Suprapubic skin (tissue), 4 donors: Measurements from ENCODE around the gene DMRT1. TPM values are rescaled to one million over a fixed set of nuclear protein-coding genes. Genes with fewer than 3 reads are reported as not detected.
"Not testable (repeated sequence)": the region's sequence is repeated elsewhere in the genome, so short reads cannot be mapped to it uniquely, and the experiment has no call there.

ENCODE experiments used
- DNase-seq, 2 donors: peaks; one replicate each; pipeline ENCODE4 v3.0.0-alpha.2; 2019; ENCODE audit warnings: low spot score in 2 of 2
- H3K27ac ChIP-seq: fragments of 200-600 bp; sonication (generic); one replicate; pipeline ENCODE4 v1.5.1; 2019
- H3K27me3 ChIP-seq: fragments of 200-600 bp; sonication (generic); one replicate; pipeline ENCODE4 v1.5.1; 2019
- H3K36me3 ChIP-seq: fragments of 200-600 bp; sonication (generic); one replicate; pipeline ENCODE4 v1.5.1; 2019
- H3K4me1 ChIP-seq: fragments of 200-600 bp; sonication (generic); one replicate; pipeline ENCODE4 v1.5.1; 2019
- H3K4me3 ChIP-seq: fragments of 200-600 bp; sonication (generic); one replicate; pipeline ENCODE4 v1.5.1; 2019; ENCODE audit warnings: mild to moderate bottlenecking
- H3K9me3 ChIP-seq: fragments of 200-600 bp; sonication (generic); one replicate; pipeline ENCODE4 v1.5.1; 2019
- EP300 ChIP-seq: sonication (generic); formaldehyde crosslinking; IDR thresholded peaks from one replicate; pipeline ENCODE4 v1.6.1; 2017; ENCODE audit warnings: antibody characterized with exemption
- POLR2A ChIP-seq, 2 donors: fragments of 450-650 bp; IDR thresholded peaks; one replicate each; pipeline ENCODE4 v1.6.1; 2017; ENCODE audit warnings: antibody characterized with exemption in 2 of 2, mild to moderate bottlenecking in 2 of 2, moderate library complexity in 2 of 2
- POLR2AphosphoS5 ChIP-seq, 3 donors: sonication (generic); formaldehyde crosslinking; IDR thresholded peaks; one replicate each; pipeline ENCODE4 v1.6.1; 2017; ENCODE audit warnings: antibody characterized with exemption in 3 of 3
- WGBS: methylation state at CpG from one replicate; pipeline ENCODE4 v1.1.5; 2018; 5-methylcytosine and 5-hydroxymethylcytosine counted together
- total RNA-seq, 4 donors: library from RNA; depleted of rRNA; stranded (reverse); fragments of >200 nt; gene quantifications; one replicate each; pipeline ENCODE4 v1.1.0, GENCODE V29; 2016
- TF ChIP-seq, protein P1 (sequence below), 2 donors: fragments of 200-600 bp in 1 of 2; fragments of 450-650 bp in 1 of 2; sonication (generic) in 1 of 2; IDR thresholded peaks; one replicate each; pipeline ENCODE4 v1.5.1; 2016 to 2019; ENCODE audit warnings: antibody characterized with exemption in 2 of 2, mild to moderate bottlenecking in 1 of 2, moderate library complexity in 1 of 2

DMRT1 gene
- total RNA-seq, 4 donors from 2014 or later, result not detected

DNA sequence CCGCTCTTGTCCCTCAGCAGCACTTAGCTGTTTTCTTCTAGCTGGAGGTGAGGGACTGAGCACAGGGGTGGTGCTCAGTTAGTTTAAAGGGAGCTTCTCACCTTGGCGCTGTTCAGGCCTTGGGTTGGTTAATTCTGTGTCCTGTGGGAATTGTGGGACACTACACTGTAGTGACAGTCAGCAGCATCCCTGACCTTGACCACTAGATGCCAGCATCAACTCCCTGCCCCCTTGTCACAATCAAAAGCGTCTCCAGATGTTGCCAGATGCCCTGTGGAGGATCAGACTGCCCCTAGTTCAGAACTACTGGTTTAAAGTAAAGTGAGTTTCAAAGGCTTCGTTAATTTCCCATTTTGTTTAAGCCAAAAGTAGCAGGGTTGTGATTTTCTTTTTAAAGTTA is 69.5 kb downstream of the DMRT1 start:
- Histone ChIP-seq H3K27me3 (peaks cover 63% of the 10 kb centered on the region), H3K36me3 (no peaks in the 10 kb centered on the region), H3K4me1 (no peaks in the 10 kb centered on the region), H3K4me3 (no peak overlapping the region), H3K9me3 (no peaks in the 10 kb centered on the region), H3K27ac (no peak overlapping the region)
- TF ChIP-seq, protein P1, sequence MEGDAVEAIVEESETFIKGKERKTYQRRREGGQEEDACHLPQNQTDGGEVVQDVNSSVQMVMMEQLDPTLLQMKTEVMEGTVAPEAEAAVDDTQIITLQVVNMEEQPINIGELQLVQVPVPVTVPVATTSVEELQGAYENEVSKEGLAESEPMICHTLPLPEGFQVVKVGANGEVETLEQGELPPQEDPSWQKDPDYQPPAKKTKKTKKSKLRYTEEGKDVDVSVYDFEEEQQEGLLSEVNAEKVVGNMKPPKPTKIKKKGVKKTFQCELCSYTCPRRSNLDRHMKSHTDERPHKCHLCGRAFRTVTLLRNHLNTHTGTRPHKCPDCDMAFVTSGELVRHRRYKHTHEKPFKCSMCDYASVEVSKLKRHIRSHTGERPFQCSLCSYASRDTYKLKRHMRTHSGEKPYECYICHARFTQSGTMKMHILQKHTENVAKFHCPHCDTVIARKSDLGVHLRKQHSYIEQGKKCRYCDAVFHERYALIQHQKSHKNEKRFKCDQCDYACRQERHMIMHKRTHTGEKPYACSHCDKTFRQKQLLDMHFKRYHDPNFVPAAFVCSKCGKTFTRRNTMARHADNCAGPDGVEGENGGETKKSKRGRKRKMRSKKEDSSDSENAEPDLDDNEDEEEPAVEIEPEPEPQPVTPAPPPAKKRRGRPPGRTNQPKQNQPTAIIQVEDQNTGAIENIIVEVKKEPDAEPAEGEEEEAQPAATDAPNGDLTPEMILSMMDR (IDR thresholded peaks at IDR 0.05), result no peak
- no peak for TF ChIP-seq POLR2A (IDR thresholded peaks at IDR 0.05)
- TF ChIP-seq EP300, result no peak
- no peak for TF ChIP-seq POLR2AphosphoS5 (IDR thresholded peaks at IDR 0.05)
- DNase-seq, result no peak
- WGBS, result 76% methylated on average over 4 of the region's 4 CpGs

DNA sequence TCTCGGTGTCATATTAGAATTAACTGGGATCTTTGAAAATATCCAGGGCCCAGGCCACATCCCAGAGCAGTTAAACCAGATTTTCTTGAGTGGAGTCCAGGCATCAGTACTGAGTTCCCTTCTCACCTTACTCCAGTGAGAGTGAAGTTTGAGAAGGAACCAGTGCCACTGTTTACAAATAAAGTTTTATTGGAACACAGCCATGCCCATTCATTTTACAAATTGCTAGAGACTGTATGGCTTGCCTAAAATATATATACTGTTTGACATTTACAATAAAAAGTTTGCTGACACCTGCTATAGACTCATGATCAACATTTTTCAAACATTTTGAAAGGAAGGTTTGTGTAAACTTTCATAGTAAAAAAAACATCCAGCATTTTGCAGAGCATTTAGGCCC is 71.3 kb downstream of the DMRT1 start:
- TF ChIP-seq, protein P1 (IDR thresholded peaks at IDR 0.05), result no peak
- TF ChIP-seq EP300 (no peak), POLR2AphosphoS5 (IDR thresholded peaks at IDR 0.05) (no peak), POLR2A (IDR thresholded peaks at IDR 0.05) (no peak)

DNA sequence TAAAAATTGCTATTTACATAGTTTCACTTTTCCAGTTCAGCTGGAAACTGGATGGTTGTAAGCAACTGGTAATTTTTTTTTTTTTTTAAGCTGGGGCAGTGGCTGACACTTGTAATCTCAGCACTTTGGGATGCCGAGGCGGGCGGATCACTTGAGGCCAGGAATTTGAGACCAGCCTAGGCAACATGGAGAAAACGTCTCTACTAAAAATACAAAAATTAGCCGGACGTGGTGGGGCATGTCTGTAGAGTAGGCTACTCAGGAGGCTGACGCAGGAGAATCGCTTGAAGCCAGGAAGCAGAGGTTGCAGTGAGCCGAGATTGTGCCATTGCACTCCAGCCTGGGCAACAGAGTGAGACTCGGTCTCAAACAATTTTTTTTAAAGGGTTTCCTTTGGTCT is 72.0 kb downstream of the DMRT1 start:
- peaks cover 48% of the 10 kb centered on the region for H3K27me3 ChIP-seq
- WGBS, result 49% methylated on average over 10 of the region's 10 CpGs
- H3K9me3 ChIP-seq, H3K27ac ChIP-seq, H3K4me1 ChIP-seq, H3K36me3 ChIP-seq, DNase-seq, H3K4me3 ChIP-seq: not testable (repeated sequence)

More for the DNA sequence above, 71.3 kb downstream of the DMRT1 start:
- Histone ChIP-seq H3K9me3 (no peaks in the 10 kb centered on the region), H3K36me3 (no peaks in the 10 kb centered on the region), H3K27me3 (peaks cover 56% of the 10 kb centered on the region), H3K4me1 (no peaks in the 10 kb centered on the region), H3K27ac (no peak overlapping the region), H3K4me3 (no peak overlapping the region)
- no peak for DNase-seq
- WGBS, result 95% methylated on average over 1 of the region's 1 CpG

DNA sequence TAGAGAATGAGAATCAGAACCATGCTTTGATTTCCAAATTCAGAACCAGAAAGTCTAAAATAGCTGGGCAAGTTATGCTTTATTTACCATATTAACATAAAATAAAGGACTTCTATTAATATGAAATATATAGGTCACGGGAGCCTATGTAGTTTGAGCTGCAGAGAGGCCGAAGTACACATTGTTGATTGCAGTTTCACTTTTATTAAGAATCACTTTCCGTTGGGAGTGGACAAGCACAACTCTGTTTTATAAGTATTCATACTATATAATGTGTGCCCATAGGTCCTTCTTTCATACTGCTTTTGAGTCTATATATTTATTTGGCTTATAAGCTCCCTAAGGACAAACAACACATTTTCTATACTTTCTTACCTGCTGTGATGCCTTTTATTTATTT is 76.2 kb downstream of the DMRT1 start:
- no peaks in the 10 kb centered on the region for H3K9me3 ChIP-seq
- 95% methylated on average over 3 of the region's 3 CpGs for WGBS
- H3K27me3 ChIP-seq, result peaks cover 32% of the 10 kb centered on the region
- H3K4me1 ChIP-seq, result no peaks in the 10 kb centered on the region
- H3K4me3 ChIP-seq, result no peak overlapping the region
- TF ChIP-seq POLR2A (IDR thresholded peaks at IDR 0.05), result no peak
- no peak for TF ChIP-seq POLR2AphosphoS5 (IDR thresholded peaks at IDR 0.05)
- TF ChIP-seq, protein P1 (IDR thresholded peaks at IDR 0.05), result no peak
- TF ChIP-seq EP300, result no peak
- no peak overlapping the region for H3K27ac ChIP-seq
- no peaks in the 10 kb centered on the region for H3K36me3 ChIP-seq
- DNase-seq, result no peak

DNA sequence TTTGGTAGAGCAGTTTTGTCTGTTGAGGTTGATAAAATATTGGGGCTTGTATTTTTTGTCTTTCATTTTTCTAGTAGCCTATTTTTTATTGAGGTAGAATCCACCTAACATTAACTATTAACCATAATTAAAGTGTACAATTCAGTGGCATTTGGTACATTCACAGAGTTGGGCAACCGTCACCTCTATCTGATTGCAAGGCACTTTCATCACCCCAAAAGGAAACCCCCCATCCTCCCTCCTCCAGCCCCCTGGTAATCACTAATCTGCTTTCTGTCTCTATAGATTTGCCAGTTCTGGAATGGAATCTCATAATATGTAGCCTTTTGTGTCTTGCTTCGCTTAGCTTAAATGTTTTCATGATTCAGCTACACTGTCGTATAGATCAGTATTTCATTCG is 79.4 kb downstream of the DMRT1 start:
- Histone ChIP-seq H3K27me3 (peaks cover 25% of the 10 kb centered on the region), H3K4me3 (no peak overlapping the region), H3K9me3 (no peaks in the 10 kb centered on the region), H3K4me1 (no peaks in the 10 kb centered on the region), H3K36me3 (no peaks in the 10 kb centered on the region), H3K27ac (no peak overlapping the region)
- TF ChIP-seq EP300, result no peak
- TF ChIP-seq POLR2AphosphoS5 (IDR thresholded peaks at IDR 0.05), result no peak
- TF ChIP-seq POLR2A (IDR thresholded peaks at IDR 0.05), result no peak
- TF ChIP-seq, protein P1 (IDR thresholded peaks at IDR 0.05), result no peak
- DNase-seq, result no peak
- 82% methylated on average over 4 of the region's 4 CpGs for WGBS

DNA sequence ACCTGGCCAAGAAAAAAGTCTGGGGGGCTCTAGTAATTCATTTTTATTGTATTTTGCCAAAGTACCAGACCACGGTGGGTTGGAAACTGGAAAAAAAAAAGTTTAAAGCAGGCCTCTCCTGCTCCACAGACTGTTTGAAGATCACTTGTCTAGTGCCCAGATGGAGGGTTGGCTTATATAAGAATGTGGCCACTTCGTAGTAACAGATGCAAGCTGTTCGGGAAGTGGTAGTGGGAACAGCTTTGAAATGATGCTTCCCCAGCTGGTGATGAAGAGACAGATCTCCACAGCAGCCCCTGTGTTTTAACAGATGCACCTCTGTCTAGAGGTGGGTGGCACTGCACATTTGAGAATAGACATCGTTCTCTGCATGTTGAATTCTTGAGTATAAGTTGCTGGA is 80.7 kb downstream of the DMRT1 start:
- no peaks in the 10 kb centered on the region for H3K4me1 ChIP-seq
- H3K9me3 ChIP-seq, result no peaks in the 10 kb centered on the region
- H3K27me3 ChIP-seq, result peaks cover 17% of the 10 kb centered on the region
- TF ChIP-seq, protein P1 (IDR thresholded peaks at IDR 0.05), result no peak
- TF ChIP-seq EP300 (no peak), POLR2AphosphoS5 (IDR thresholded peaks at IDR 0.05) (no peak), POLR2A (IDR thresholded peaks at IDR 0.05) (no peak)
- no peak overlapping the region for H3K4me3 ChIP-seq
- H3K36me3 ChIP-seq, result no peaks in the 10 kb centered on the region
- H3K27ac ChIP-seq, result no peak overlapping the region
- DNase-seq, result no peak
- 97% methylated on average over 4 of the region's 4 CpGs for WGBS
